GM19468 (cell line): ENCODE results near the gene KIAA0408.
"Not testable (repeated sequence)": the region's sequence is repeated elsewhere in the genome, so short reads cannot be mapped to it uniquely, and the experiment has no call there.

Source experiments
- ATAC-seq: cut with Tn5 transposase; IDR thresholded peaks from one replicate; pipeline ENCODE4 v1.9.1; 2021; ENCODE audit warnings: mild to moderate bottlenecking, moderate library complexity, moderate number of reproducible peaks; ENCODE audit not compliant: unreplicated experiment; ENCODE audit errors: extremely low read depth

Gene KIAA0408

GRCh38 chr6:127464161-127464880, 5.1 kb upstream of the KIAA0408 start:
- no peak for ATAC-seq

- no peak for ATAC-seq
Observed at GRCh38 chr6:127463056-127463455, 3.9 kb upstream of the KIAA0408 start.

GRCh38 chr6:127462376-127462775, 3.2 kb upstream of the KIAA0408 start:
- no peak for ATAC-seq

GRCh38 chr6:127460465-127460864, 1.3 kb upstream of the KIAA0408 start:
- no peak for ATAC-seq

- no peak for ATAC-seq
Observed at GRCh38 chr6:127458817-127459216, 372 bp downstream of the KIAA0408 start.

- ATAC-seq = no peak
Observed at GRCh38 chr6:127458222-127458621, 967 bp downstream of the KIAA0408 start.

- no peak for ATAC-seq
Observed at GRCh38 chr6:127457456-127458064, 1.6 kb downstream of the KIAA0408 start.

- ATAC-seq = no peak
Observed at GRCh38 chr6:127456465-127456864, 2.7 kb downstream of the KIAA0408 start.

GRCh38 chr6:127453845-127454619, 5.2 kb downstream of the KIAA0408 start:
- ATAC-seq = no peak

- no peak for ATAC-seq
Observed at GRCh38 chr6:127452803-127453202, 6.4 kb downstream of the KIAA0408 start.

- no peak for ATAC-seq
Observed at GRCh38 chr6:127451388-127451787, 7.8 kb downstream of the KIAA0408 start.

GRCh38 chr6:127447780-127448179, 11.4 kb downstream of the KIAA0408 start:
- no peak for ATAC-seq

- ATAC-seq = no peak
Observed at GRCh38 chr6:127446356-127446755, 12.8 kb downstream of the KIAA0408 start.

GRCh38 chr6:127441881-127442280, 17.3 kb downstream of the KIAA0408 start:
- no peak for ATAC-seq

- ATAC-seq = no peak
Observed at GRCh38 chr6:127439718-127440117, 19.5 kb downstream of the KIAA0408 start.

- no peak for ATAC-seq
Observed at GRCh38 chr6:127436578-127437110, 22.5 kb downstream of the KIAA0408 start.

GRCh38 chr6:127435626-127436220, 23.5 kb downstream of the KIAA0408 start:
- no peak for ATAC-seq

GRCh38 chr6:127434651-127435050, 24.5 kb downstream of the KIAA0408 start:
- ATAC-seq = no peak

- not testable (repeated sequence) for ATAC-seq
Observed at GRCh38 chr6:127428562-127428961, 30.6 kb downstream of the KIAA0408 start.

GRCh38 chr6:127423921-127424320, 35.3 kb downstream of the KIAA0408 start:
- no peak for ATAC-seq
